Tibial artery (tissue), 4 donors: ENCODE data around the gene GPR180.

Experiments used
- DNase-seq, 2 donors: peaks; one replicate each; pipeline ENCODE4 v3.0.0-alpha.2; 2019
- H3K27ac ChIP-seq, 2 donors: fragments of 200-600 bp; sonication (generic) in 1 of 2; 1 replicate in 1 of 2; 2 replicates in 1 of 2; pipeline ENCODE4 v1.5.1; 2018 to 2019; ENCODE audit warnings: mild to moderate bottlenecking in 1 of 2
- H3K27me3 ChIP-seq, 2 donors: fragments of 200-600 bp; sonication (generic) in 1 of 2; one replicate each; pipeline versions ENCODE4 v1.5.1 to v1.6.0; 2016 to 2019
- H3K36me3 ChIP-seq, 3 donors: fragments of 200-600 bp; sonication (generic) in 2 of 3; one replicate each; pipeline ENCODE4 v1.5.1; 2016 to 2019; ENCODE audit warnings: mild to moderate bottlenecking in 2 of 3
- H3K4me1 ChIP-seq, 4 donors: fragments of 200-600 bp; sonication (generic) in 2 of 4; 1 replicate in 3 of 4; 2 replicates in 1 of 4; pipeline ENCODE4 v1.5.1; 2016 to 2019
- H3K4me3 ChIP-seq, 2 donors: fragments of 200-600 bp; sonication (generic) in 1 of 2; 1 replicate in 1 of 2; 2 replicates in 1 of 2; pipeline ENCODE4 v1.5.1; 2018 to 2019; ENCODE audit warnings: mild to moderate bottlenecking in 2 of 2
- H3K9me3 ChIP-seq, 3 donors: fragments of 200-600 bp; sonication (generic) in 1 of 3; one replicate each; pipeline ENCODE4 v1.5.1; 2016 to 2019
- CTCF ChIP-seq, 2 experiments: fragments of 200-600 bp in 1 of 2; fragments of 450-650 bp in 1 of 2; IDR thresholded peaks; one replicate each; pipeline ENCODE4 v1.5.1; 2017 to 2019; ENCODE audit warnings: antibody characterized with exemption in 2 of 2, mild to moderate bottlenecking in 1 of 2, moderate library complexity in 1 of 2
- intact Hi-C: fragments of 100-400 bp; cut with DNase I; formaldehyde crosslinking; loops from one replicate; pipeline ENCODE4 v1.15.0; 2023; ENCODE audit warnings: low total_unique reads

GPR180 gene

GRCh38 chr13:94567581-94567980 lies 34.1 kb upstream of the GPR180 start:
- peaks cover 24 to 44% (median 26%) of the 10 kb centered on the region in 3 donors for H3K36me3 ChIP-seq
- TF ChIP-seq CTCF (IDR thresholded peaks at IDR 0.05): no peak
- no peaks in the 10 kb centered on the region for H3K9me3 ChIP-seq
- no peak overlapping the region for H3K4me3 ChIP-seq
- no peaks in the 10 kb centered on the region for H3K27me3 ChIP-seq
- no peaks in the 10 kb centered on the region for H3K4me1 ChIP-seq
- H3K27ac ChIP-seq: no peak overlapping the region
- no peak for DNase-seq
- intact Hi-C loops: no loop called here

GRCh38 chr13:94568443-94568842 lies 33.2 kb upstream of the GPR180 start:
- intact Hi-C loops: no loop called here
- DNase-seq: no peak
- Histone ChIP-seq H3K4me3 (no peak overlapping the region), H3K4me1 (no peaks in the 10 kb centered on the region), H3K27ac (no peak overlapping the region), H3K9me3 (no peaks in the 10 kb centered on the region), H3K27me3 (no peaks in the 10 kb centered on the region), H3K36me3 (peaks cover 32 to 47% (median 35%) of the 10 kb centered on the region in 3 donors)
- no peak for TF ChIP-seq CTCF (IDR thresholded peaks at IDR 0.05)

- no peaks in the 10 kb centered on the region for H3K4me1 ChIP-seq
- H3K36me3 ChIP-seq: peaks cover 43 to 59% (median 44%) of the 10 kb centered on the region in 3 donors
- H3K9me3 ChIP-seq: no peaks in the 10 kb centered on the region
- H3K27ac ChIP-seq: no peak overlapping the region
- TF ChIP-seq CTCF (IDR thresholded peaks at IDR 0.05): no peak
- DNase-seq: no peak
- H3K4me3 ChIP-seq: no peak overlapping the region
- H3K27me3 ChIP-seq: no peaks in the 10 kb centered on the region
- intact Hi-C loops: no loop called here
These were observed 32.0 kb upstream of the GPR180 start for GRCh38 chr13:94569615-94570014.

- intact Hi-C loops: no loop called here
- DNase-seq: no peak
- Histone ChIP-seq H3K4me3 (no peak overlapping the region), H3K36me3 (peaks cover 71 to 87% (median 81%) of the 10 kb centered on the region in 3 donors), H3K9me3 (no peaks in the 10 kb centered on the region), H3K27ac (no peak overlapping the region), H3K4me1 (no peaks in the 10 kb centered on the region), H3K27me3 (no peaks in the 10 kb centered on the region)
- no peak for TF ChIP-seq CTCF (IDR thresholded peaks at IDR 0.05)
These were observed 22.6 kb upstream of the GPR180 start for GRCh38 chr13:94579063-94579462.

- no peak overlapping the region for H3K27ac ChIP-seq
- no peak for TF ChIP-seq CTCF (IDR thresholded peaks at IDR 0.05)
- H3K36me3 ChIP-seq: peaks cover 39 to 56% (median 41%) of the 10 kb centered on the region in 3 donors
- intact Hi-C loops: no loop called here
- no peaks in the 10 kb centered on the region for H3K9me3 ChIP-seq
- H3K4me1 ChIP-seq: no peaks in the 10 kb centered on the region
- H3K27me3 ChIP-seq: no peaks in the 10 kb centered on the region
- no peak overlapping the region for H3K4me3 ChIP-seq
- DNase-seq: no peak
These were observed 17.7 kb upstream of the GPR180 start for GRCh38 chr13:94583926-94584325.

- peaks cover 23 to 39% (median 32%) of the 10 kb centered on the region in 3 donors for H3K36me3 ChIP-seq
- no peak overlapping the region for H3K27ac ChIP-seq
- TF ChIP-seq CTCF (IDR thresholded peaks at IDR 0.05): no peak
- DNase-seq: no peak
- no peaks in the 10 kb centered on the region for H3K4me1 ChIP-seq
- intact Hi-C loops: no loop called here
- no peak overlapping the region for H3K4me3 ChIP-seq
- no peaks in the 10 kb centered on the region for H3K9me3 ChIP-seq
- H3K27me3 ChIP-seq: no peaks in the 10 kb centered on the region
These were observed 16.0 kb upstream of the GPR180 start for GRCh38 chr13:94585543-94586101.
